T47D (cell line): ENCODE data around the gene PPP1R3G.

ENCODE experiments used
- DNase-seq, 2 experiments: peaks; one replicate each; pipeline versions ENCODE4 v3.0.0 to v3.0.0-alpha.2; 2011 to 2012; ENCODE audit warnings: low read depth in 1 of 2, low spot score in 1 of 2
- JUND ChIP-seq: IDR thresholded peaks from 2 replicates; pipeline ENCODE4 v1.6.1; 2012; ENCODE audit warnings: low read depth
- in situ Hi-C: cut with HindIII; loops from 2 replicates; pipeline ENCODE4 v1.10.0; 2016; ENCODE audit warnings: low sequenced_read_pairs, low pct_unique_long_range_greater_than_20kb

The PPP1R3G gene

GRCh38 chr6:5080574-5080973 lies 4.6 kb upstream of the PPP1R3G start:
- no peak for TF ChIP-seq JUND
- DNase-seq, result no peak
- in situ Hi-C loops, result no loop called here

- TF ChIP-seq JUND, result no peak
These were observed 4.0 kb upstream of the PPP1R3G start for GRCh38 chr6:5081182-5081581.

GRCh38 chr6:5081955-5082354 lies 3.2 kb upstream of the PPP1R3G start:
- in situ Hi-C loops, result no loop called here
- TF ChIP-seq JUND, result no peak
- DNase-seq, result no peak

More at GRCh38 chr6:5081182-5081581, 4.0 kb upstream of the PPP1R3G start:
- in situ Hi-C loops, result no loop called here
- no peak for DNase-seq

GRCh38 chr6:5082487-5083306 lies 2.4 kb upstream of the PPP1R3G start:
- TF ChIP-seq JUND, result no peak
- no peak for DNase-seq
- in situ Hi-C loops, result no loop called here

GRCh38 chr6:5083307-5083583 lies 1.9 kb upstream of the PPP1R3G start:
- DNase-seq, result no peak
- in situ Hi-C loops, result no loop called here
- no peak for TF ChIP-seq JUND

DNA sequence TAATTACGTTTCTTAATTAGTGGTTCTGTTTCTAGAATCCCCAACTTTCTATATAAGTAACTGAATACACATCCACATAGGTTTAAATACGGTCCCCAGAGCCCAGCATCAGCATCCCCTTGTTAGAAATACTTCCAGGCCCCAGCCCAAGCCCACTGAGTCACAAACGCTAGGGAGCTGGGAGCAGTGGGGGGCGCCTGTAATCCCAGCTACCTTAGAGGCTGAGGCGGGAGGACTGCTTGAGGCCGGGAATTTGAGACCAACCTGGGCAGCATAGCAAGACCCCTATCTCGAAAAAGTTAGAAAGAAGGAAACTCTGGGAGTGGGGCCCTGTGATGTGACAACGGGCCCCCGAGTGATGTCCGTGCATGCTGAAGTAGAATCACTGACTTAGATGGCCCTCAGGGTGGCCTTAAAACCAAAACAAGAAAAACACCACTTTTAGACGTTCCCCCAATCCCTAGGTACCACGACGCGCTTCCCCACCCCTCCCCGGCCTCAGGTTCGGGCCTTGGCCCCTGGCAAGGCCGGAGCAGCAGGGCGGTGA lies 1.3 kb upstream of the PPP1R3G start:
- in situ Hi-C loops, result no loop called here
- TF ChIP-seq JUND, result no peak
- no peak for DNase-seq

DNA sequence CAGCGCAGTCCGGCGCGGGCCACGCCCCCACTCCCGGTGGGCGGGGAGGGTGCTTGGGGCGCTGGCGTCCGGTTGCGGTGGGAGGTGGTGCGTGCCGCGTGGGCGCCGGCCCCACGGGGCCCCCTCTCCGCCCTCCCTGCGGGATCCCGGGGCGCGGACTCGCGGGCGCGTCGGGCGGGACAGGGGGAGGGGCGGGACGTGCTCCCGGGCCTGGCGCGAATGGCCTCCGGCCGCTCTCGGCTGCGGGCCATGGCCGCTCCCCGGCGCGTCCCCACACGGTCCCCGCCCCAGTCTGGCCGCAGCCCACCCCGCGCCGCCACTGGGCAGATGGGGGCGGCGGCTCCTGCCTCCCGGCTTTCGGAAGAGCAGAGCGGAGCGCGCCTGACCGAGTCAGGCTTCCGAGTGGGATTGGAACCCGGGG lies 771 bp upstream of the PPP1R3G start:
- DNase-seq, result no peak
- in situ Hi-C loops, result no loop called here
- TF ChIP-seq JUND, result no peak

DNA sequence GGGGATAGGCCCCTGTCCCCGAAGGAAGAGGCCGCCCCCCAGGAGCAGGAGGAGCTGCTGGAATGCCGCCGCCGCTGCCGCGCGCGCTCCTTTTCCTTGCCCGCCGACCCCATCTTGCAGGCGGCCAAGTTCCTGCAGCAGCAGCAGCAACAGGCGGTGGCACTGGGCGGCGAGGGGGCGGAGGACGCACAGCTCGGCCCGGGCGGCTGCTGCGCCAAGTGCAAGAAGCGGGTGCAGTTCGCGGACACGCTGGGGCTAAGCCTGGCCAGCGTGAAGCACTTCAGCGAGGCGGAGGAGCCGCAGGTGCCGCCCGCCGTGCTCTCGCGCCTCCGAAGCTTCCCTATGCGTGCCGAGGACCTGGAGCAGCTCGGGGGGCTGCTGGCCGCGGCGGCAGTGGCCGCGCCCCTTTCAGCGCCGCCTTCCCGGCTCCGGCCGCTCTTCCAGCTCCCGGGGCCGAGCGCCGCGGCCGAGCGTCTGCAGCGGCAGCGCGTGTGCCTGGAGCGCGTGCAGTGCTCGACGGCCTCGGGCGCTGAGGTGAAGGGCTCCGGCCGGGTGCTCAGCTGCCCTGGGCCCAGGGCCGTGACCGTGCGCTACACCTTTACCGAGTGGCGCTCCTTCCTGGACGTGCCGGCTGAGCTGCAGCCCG lies 630 bp downstream of the PPP1R3G start:
- in situ Hi-C loops, result no loop called here
- peak; percentile 20 to 50 for DNase-seq
- no peak for TF ChIP-seq JUND

DNA sequence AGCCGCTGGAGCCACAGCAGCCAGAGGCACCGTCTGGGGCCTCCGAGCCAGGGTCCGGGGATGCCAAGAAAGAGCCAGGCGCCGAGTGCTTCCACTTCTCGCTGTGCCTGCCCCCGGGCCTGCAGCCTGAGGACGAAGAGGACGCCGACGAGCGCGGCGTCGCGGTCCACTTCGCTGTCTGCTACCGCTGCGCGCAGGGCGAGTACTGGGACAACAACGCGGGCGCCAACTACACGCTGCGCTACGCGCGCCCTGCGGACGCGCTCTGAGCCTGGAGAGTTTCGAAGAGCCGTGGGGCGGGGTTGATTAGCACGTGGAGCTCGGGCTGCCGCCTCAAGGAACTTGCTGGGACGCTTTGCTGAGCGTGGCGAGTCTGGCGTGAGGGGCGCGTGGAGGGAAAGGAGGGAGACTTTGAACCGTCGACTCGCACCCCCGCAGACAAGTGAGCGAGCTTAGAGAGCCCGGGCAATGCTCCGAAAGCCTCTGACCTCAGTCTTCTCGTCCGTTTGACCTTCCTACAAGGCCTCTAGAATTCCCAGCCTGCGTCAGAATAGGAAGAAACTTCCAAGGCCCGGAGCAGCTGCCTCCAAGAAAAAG lies 1.3 kb downstream of the PPP1R3G start:
- in situ Hi-C loops, result no loop called here
- no peak for DNase-seq
- TF ChIP-seq JUND, result no peak

- no peak for DNase-seq
- in situ Hi-C loops, result no loop called here
- no peak for TF ChIP-seq JUND
These were observed 2.2 kb downstream of the PPP1R3G start for GRCh38 chr6:5087389-5087788.

DNA sequence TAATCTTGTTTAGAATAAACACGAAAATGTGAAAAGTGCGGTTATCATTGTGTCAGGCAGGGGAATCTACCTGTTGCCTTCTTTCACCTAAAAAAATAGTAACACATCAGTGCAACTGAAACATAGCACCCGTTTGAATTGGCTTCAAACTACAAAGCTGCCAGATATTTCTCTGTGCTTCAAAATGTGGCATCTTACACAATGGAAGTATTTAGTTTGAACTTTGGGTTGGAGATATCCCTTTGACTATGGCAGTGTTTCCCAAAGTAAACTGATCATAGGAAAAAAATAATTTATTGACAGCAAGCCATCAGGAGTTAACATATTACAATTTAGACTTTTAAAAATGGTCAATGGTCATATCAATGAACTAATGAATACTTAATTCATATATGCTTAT lies 3.6 kb downstream of the PPP1R3G start:
- no peak for DNase-seq
- no peak for TF ChIP-seq JUND
- in situ Hi-C loops, result no loop called here

DNA sequence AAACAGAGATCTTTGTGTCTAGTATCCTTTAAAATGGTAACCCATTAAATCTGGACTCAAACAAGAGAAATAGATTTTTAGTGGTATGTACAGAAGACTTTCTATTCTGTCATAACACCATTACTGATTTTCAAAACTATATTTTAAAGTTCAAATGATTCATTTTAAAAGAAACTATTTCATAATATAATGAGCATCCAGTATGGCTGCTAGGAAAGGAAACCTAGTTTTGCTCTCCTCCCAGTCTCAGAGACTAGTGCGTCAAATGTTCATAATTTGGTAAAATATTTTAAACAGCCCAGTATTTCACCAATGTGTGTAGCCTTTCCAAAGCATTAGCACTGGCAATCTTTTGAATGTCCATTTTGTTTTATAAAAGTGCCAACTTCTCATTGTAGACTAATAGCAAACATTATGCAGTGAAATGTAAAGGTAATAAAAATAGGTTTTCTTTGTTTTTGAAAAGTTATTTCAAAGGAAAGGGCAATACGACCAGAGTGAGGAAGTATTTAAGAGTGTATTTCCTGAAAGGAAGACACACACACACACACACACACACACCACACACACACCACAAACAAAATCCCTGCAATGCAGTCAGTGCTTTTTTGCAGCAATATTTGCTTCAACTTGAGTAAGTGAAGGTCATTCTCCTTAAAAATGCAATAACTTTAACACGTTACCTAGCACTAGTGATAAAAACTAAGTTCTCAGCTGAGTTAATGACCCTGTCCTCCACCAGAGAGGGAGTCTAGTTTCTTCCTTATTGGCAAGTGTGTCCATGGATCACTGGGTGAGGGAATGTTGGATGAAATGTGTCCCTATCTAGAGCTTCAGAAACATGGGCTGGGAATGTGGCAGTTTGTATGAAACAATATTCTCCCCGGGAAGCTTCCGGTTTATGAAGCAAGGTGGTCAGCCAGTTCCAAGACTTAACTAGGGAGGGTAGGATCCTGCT lies 4.6 kb downstream of the PPP1R3G start:
- no peak for DNase-seq
- in situ Hi-C loops, result no loop called here
- TF ChIP-seq JUND, result no peak
